Neural cell (in vitro differentiated cells): ENCODE data around the gene SIX1.

Source experiments
- CTCF ChIP-seq: fragments of 450-650 bp; IDR thresholded peaks from 2 replicates; pipeline ENCODE4 v1.5.1; 2014; ENCODE audit warnings: antibody characterized with exemption, mild to moderate bottlenecking, moderate library complexity; ENCODE audit not compliant: poor library complexity, severe bottlenecking
- EP300 ChIP-seq: fragments of 450-650 bp; conservative IDR thresholded peaks from 2 replicates; pipeline ENCODE4 v1.6.1; 2014; ENCODE audit warnings: antibody characterized with exemption, mild to moderate bottlenecking, moderate library complexity; ENCODE audit not compliant: poor library complexity, severe bottlenecking

GRCh38 chr14:60649875-60650372 lies 647 bp upstream of the SIX1 start:
- TF ChIP-seq CTCF (no peak), EP300 (no peak)
